WTC11 (cell line): ENCODE results near the gene NOXO1. TPM values are rescaled to one million over a fixed set of nuclear protein-coding genes. Genes with fewer than 3 reads are reported as not detected.

Experiments used
- ATF1 ChIP-seq: sonication (generic); formaldehyde crosslinking; IDR thresholded peaks from 2 replicates; pipeline ENCODE4 v1.8.1; 2023; ENCODE audit warnings: mild to moderate bottlenecking, moderate library complexity, missing genetic modification reagents
- CREM ChIP-seq: sonication (generic); formaldehyde crosslinking; IDR thresholded peaks from 2 replicates; pipeline ENCODE4 v1.8.1; 2022; ENCODE audit warnings: mild to moderate bottlenecking, missing genetic modification reagents, moderate library complexity
- ESRRA ChIP-seq: sonication (generic); formaldehyde crosslinking; IDR thresholded peaks from 2 replicates; pipeline ENCODE4 v1.8.1; 2022; ENCODE audit warnings: mild to moderate bottlenecking, missing genetic modification reagents, borderline replicate concordance
- ETV6 ChIP-seq: sonication (generic); formaldehyde crosslinking; IDR thresholded peaks from 2 replicates; pipeline ENCODE4 v1.8.1; 2022; ENCODE audit warnings: mild to moderate bottlenecking, missing genetic modification reagents
- FOXJ3 ChIP-seq: sonication (generic); formaldehyde crosslinking; IDR thresholded peaks from 2 replicates; pipeline ENCODE4 v1.9.0; 2021; ENCODE audit warnings: missing genetic modification reagents, mild to moderate bottlenecking, borderline replicate concordance
- FOXP1 ChIP-seq: sonication (generic); formaldehyde crosslinking; IDR thresholded peaks from 2 replicates; pipeline ENCODE4 v1.8.0; 2022; ENCODE audit warnings: missing genetic modification reagents, mild to moderate bottlenecking, moderate library complexity, borderline replicate concordance
- GTF2I ChIP-seq: fragments of 250-450 bp; sonication (Bioruptor Pico); conservative IDR thresholded peaks from 2 replicates; pipeline ENCODE4 v1.4.0; 2021; ENCODE audit warnings: mild to moderate bottlenecking
- HMGA2 ChIP-seq: fragments of 250-450 bp; sonication (Bioruptor Pico); IDR thresholded peaks from 2 replicates; pipeline ENCODE4 v1.4.0; 2021; ENCODE audit warnings: mild to moderate bottlenecking, moderate library complexity
- IRF2 ChIP-seq: sonication (generic); formaldehyde crosslinking; IDR thresholded peaks from 2 replicates; pipeline ENCODE4 v1.8.0; 2022; ENCODE audit warnings: low read depth, missing genetic modification reagents, borderline replicate concordance
- KAT7 ChIP-seq: sonication (generic); formaldehyde crosslinking; IDR thresholded peaks from 2 replicates; pipeline ENCODE4 v1.8.1; 2023; ENCODE audit warnings: missing genetic modification reagents, mild to moderate bottlenecking, borderline replicate concordance
- NFATC4 ChIP-seq: fragments of 250-450 bp; sonication (Bioruptor Pico); IDR thresholded peaks from 2 replicates; pipeline ENCODE4 v1.9.0; 2021; ENCODE audit warnings: mild to moderate bottlenecking
- PRDM15 ChIP-seq: sonication (generic); formaldehyde crosslinking; IDR thresholded peaks from 2 replicates; pipeline ENCODE4 v1.8.0; 2022; ENCODE audit warnings: missing genetic modification reagents
- RELA ChIP-seq: sonication (generic); formaldehyde crosslinking; IDR thresholded peaks from 2 replicates; pipeline ENCODE4 v1.8.1; 2022; ENCODE audit warnings: missing genetic modification reagents, mild to moderate bottlenecking, borderline replicate concordance
- TEAD1 ChIP-seq: sonication (generic); formaldehyde crosslinking; IDR thresholded peaks from 2 replicates; pipeline ENCODE4 v1.8.0; 2022; ENCODE audit warnings: mild to moderate bottlenecking, missing genetic modification reagents
- ZNF138 ChIP-seq: sonication (generic); formaldehyde crosslinking; conservative IDR thresholded peaks from 2 replicates; pipeline ENCODE4 v1.8.1; 2022; ENCODE audit warnings: mild to moderate bottlenecking, moderate library complexity, missing genetic modification reagents
- ZNF219 ChIP-seq: sonication (generic); formaldehyde crosslinking; IDR thresholded peaks from 2 replicates; pipeline ENCODE4 v1.8.0; 2023; ENCODE audit warnings: missing genetic modification reagents, mild to moderate bottlenecking, borderline replicate concordance
- ZNF263 ChIP-seq: sonication (generic); formaldehyde crosslinking; IDR thresholded peaks from 2 replicates; pipeline ENCODE4 v1.8.1; 2022; ENCODE audit warnings: low read depth, mild to moderate bottlenecking, moderate library complexity, missing genetic modification reagents
- ZNF317 ChIP-seq: sonication (generic); formaldehyde crosslinking; IDR thresholded peaks from 2 replicates; pipeline ENCODE4 v1.8.1; 2023; ENCODE audit warnings: low read depth, mild to moderate bottlenecking, moderate library complexity, missing genetic modification reagents, borderline replicate concordance
- ZNF416 ChIP-seq: fragments of 250-450 bp; sonication (Bioruptor Pico); IDR thresholded peaks from 2 replicates; pipeline ENCODE4 v1.9.0; 2021; ENCODE audit warnings: mild to moderate bottlenecking, inconsistent platforms
- total RNA-seq: library from RNA; stranded (reverse); gene quantifications from 3 replicates; pipeline ENCODE4 v1.2.3, GENCODE V29; 2021
- TF ChIP-seq, protein P1 (sequence below): sonication (generic); formaldehyde crosslinking; IDR thresholded peaks from 2 replicates; pipeline ENCODE4 v1.8.1; 2023; ENCODE audit warnings: mild to moderate bottlenecking, missing genetic modification reagents
- TF ChIP-seq, protein P2 (sequence below): sonication (generic); formaldehyde crosslinking; IDR thresholded peaks from 2 replicates; pipeline ENCODE4 v1.8.1; 2023; ENCODE audit warnings: mild to moderate bottlenecking, missing genetic modification reagents, moderate library complexity
- TF ChIP-seq, protein P3 (sequence below): sonication (generic); formaldehyde crosslinking; IDR thresholded peaks from 2 replicates; pipeline ENCODE4 v1.8.0; 2022; ENCODE audit warnings: mild to moderate bottlenecking, missing genetic modification reagents
- TF ChIP-seq, protein P4 (sequence below): fragments of 250-450 bp; sonication (Bioruptor Pico); IDR thresholded peaks from 2 replicates; pipeline ENCODE4 v1.9.0; 2021; ENCODE audit warnings: mild to moderate bottlenecking
- TF ChIP-seq, protein P5 (sequence below): sonication (generic); formaldehyde crosslinking; IDR thresholded peaks from 2 replicates; pipeline ENCODE4 v1.8.1; 2023; ENCODE audit warnings: mild to moderate bottlenecking, missing genetic modification reagents, borderline replicate concordance
- TF ChIP-seq, protein P6 (sequence below): sonication (generic); formaldehyde crosslinking; IDR thresholded peaks from 2 replicates; pipeline ENCODE4 v1.8.1; 2022; ENCODE audit warnings: missing genetic modification reagents, borderline replicate concordance

The NOXO1 gene
- total RNA-seq, 1 experiment from 2014 or later: 5.7 TPM

- TF ChIP-seq PRDM15 (CRISPR knock-in tag): no peak
- 0 out of 2 replicates have a peak, but pooled peaks have one; percentile 62 for TF ChIP-seq IRF2 (CRISPR knock-in tag)
- TF ChIP-seq FOXJ3 (CRISPR knock-in tag): no peak
- TF ChIP-seq, protein P1, sequence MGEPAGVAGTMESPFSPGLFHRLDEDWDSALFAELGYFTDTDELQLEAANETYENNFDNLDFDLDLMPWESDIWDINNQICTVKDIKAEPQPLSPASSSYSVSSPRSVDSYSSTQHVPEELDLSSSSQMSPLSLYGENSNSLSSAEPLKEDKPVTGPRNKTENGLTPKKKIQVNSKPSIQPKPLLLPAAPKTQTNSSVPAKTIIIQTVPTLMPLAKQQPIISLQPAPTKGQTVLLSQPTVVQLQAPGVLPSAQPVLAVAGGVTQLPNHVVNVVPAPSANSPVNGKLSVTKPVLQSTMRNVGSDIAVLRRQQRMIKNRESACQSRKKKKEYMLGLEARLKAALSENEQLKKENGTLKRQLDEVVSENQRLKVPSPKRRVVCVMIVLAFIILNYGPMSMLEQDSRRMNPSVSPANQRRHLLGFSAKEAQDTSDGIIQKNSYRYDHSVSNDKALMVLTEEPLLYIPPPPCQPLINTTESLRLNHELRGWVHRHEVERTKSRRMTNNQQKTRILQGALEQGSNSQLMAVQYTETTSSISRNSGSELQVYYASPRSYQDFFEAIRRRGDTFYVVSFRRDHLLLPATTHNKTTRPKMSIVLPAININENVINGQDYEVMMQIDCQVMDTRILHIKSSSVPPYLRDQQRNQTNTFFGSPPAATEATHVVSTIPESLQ (CRISPR knock-in tag): no peak
- no peak for TF ChIP-seq GTF2I (CRISPR knock-in tag)
- no peak for TF ChIP-seq HMGA2
- peak; percentile 74; the same call in 1 of the 2 replicates for TF ChIP-seq KAT7 (CRISPR knock-in tag)
- peak; percentile 88; the same call in 1 of the 2 replicates for TF ChIP-seq TEAD1 (CRISPR knock-in tag)
- TF ChIP-seq ZNF263 (CRISPR knock-in tag): no peak
- peak; percentile 79; the same call in 1 of the 2 replicates for TF ChIP-seq ZNF219 (CRISPR knock-in tag)
- TF ChIP-seq, protein P2, sequence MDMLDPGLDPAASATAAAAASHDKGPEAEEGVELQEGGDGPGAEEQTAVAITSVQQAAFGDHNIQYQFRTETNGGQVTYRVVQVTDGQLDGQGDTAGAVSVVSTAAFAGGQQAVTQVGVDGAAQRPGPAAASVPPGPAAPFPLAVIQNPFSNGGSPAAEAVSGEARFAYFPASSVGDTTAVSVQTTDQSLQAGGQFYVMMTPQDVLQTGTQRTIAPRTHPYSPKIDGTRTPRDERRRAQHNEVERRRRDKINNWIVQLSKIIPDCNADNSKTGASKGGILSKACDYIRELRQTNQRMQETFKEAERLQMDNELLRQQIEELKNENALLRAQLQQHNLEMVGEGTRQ (CRISPR knock-in tag): peak; percentile 69
- TF ChIP-seq ESRRA: peak; percentile 80; the same call in 1 of the 2 replicates
- TF ChIP-seq, protein P3, sequence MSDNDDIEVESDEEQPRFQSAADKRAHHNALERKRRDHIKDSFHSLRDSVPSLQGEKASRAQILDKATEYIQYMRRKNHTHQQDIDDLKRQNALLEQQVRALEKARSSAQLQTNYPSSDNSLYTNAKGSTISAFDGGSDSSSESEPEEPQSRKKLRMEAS (CRISPR knock-in tag): peak; percentile 99
- peak; percentile 92; the same call in 1 of the 2 replicates for TF ChIP-seq ZNF138 (CRISPR knock-in tag)
- TF ChIP-seq ATF1 (CRISPR knock-in tag): peak; percentile 82; the same call in 1 of the 2 replicates
- TF ChIP-seq FOXP1: peak; percentile 98
- TF ChIP-seq NFATC4: no peak
- peak; percentile 93 for TF ChIP-seq ETV6 (CRISPR knock-in tag)
- peak; percentile 94 for TF ChIP-seq RELA (CRISPR knock-in tag)
- TF ChIP-seq, protein P4, sequence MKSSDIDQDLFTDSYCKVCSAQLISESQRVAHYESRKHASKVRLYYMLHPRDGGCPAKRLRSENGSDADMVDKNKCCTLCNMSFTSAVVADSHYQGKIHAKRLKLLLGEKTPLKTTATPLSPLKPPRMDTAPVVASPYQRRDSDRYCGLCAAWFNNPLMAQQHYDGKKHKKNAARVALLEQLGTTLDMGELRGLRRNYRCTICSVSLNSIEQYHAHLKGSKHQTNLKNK (CRISPR knock-in tag): no peak
- no peak for TF ChIP-seq ZNF416
- TF ChIP-seq CREM (CRISPR knock-in tag): peak; percentile 84
- TF ChIP-seq, protein P5, sequence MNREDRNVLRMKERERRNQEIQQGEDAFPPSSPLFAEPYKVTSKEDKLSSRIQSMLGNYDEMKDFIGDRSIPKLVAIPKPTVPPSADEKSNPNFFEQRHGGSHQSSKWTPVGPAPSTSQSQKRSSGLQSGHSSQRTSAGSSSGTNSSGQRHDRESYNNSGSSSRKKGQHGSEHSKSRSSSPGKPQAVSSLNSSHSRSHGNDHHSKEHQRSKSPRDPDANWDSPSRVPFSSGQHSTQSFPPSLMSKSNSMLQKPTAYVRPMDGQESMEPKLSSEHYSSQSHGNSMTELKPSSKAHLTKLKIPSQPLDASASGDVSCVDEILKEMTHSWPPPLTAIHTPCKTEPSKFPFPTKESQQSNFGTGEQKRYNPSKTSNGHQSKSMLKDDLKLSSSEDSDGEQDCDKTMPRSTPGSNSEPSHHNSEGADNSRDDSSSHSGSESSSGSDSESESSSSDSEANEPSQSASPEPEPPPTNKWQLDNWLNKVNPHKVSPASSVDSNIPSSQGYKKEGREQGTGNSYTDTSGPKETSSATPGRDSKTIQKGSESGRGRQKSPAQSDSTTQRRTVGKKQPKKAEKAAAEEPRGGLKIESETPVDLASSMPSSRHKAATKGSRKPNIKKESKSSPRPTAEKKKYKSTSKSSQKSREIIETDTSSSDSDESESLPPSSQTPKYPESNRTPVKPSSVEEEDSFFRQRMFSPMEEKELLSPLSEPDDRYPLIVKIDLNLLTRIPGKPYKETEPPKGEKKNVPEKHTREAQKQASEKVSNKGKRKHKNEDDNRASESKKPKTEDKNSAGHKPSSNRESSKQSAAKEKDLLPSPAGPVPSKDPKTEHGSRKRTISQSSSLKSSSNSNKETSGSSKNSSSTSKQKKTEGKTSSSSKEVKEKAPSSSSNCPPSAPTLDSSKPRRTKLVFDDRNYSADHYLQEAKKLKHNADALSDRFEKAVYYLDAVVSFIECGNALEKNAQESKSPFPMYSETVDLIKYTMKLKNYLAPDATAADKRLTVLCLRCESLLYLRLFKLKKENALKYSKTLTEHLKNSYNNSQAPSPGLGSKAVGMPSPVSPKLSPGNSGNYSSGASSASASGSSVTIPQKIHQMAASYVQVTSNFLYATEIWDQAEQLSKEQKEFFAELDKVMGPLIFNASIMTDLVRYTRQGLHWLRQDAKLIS (CRISPR knock-in tag): no peak
- peak; percentile 74; the same call in 1 of the 2 replicates for TF ChIP-seq ZNF317 (CRISPR knock-in tag)
- TF ChIP-seq, protein P6, sequence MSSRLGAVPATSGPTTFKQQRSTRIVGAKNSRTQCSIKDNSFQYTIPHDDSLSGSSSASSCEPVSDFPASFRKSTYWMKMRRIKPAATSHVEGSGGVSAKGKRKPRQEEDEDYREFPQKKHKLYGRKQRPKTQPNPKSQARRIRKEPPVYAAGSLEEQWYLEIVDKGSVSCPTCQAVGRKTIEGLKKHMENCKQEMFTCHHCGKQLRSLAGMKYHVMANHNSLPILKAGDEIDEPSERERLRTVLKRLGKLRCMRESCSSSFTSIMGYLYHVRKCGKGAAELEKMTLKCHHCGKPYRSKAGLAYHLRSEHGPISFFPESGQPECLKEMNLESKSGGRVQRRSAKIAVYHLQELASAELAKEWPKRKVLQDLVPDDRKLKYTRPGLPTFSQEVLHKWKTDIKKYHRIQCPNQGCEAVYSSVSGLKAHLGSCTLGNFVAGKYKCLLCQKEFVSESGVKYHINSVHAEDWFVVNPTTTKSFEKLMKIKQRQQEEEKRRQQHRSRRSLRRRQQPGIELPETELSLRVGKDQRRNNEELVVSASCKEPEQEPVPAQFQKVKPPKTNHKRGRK (CRISPR knock-in tag): no peak
These were observed 51.5 kb downstream of the NOXO1 start (continued) for GRCh38 chr16:1929578-1930337.
